ENCODE results near the gene ZNF648.

- no peak for TF ChIP-seq POLR2AphosphoS5 (IDR thresholded peaks at IDR 0.05; ENCODE audit: borderline replicate concordance, low read depth, low read length)
- no peak for TF ChIP-seq EZH2 (IDR thresholded peaks at IDR 0.05)
- TF ChIP-seq FOXP2 (optimal IDR thresholded peaks at IDR 0.05; ENCODE audit: control extremely low read depth, extremely low read length, insufficient read depth) = no peak
Observed at GRCh38 chr1:182093781-182094180, 32.3 kb upstream of the ZNF648 start.
